DND-41 (cell line): ENCODE measurements around the gene CAGE1.

Source experiments
- CTCF ChIP-seq: IDR thresholded peaks from 2 replicates; pipeline ENCODE4 v1.5.1; 2012; ENCODE audit warnings: borderline replicate concordance, low read length, moderate library complexity, mild to moderate bottlenecking; ENCODE audit not compliant: poor library complexity, severe bottlenecking; ENCODE audit errors: extremely low read depth
- EZH2 ChIP-seq: IDR thresholded peaks from 3 replicates; pipeline ENCODE4 v1.6.1; 2012; ENCODE audit warnings: borderline replicate concordance, low read depth, mild to moderate bottlenecking, moderate library complexity, low read length, inconsistent platforms; ENCODE audit not compliant: severe bottlenecking

- no peak for TF ChIP-seq CTCF
- no peak for TF ChIP-seq EZH2
These were observed 21.3 kb upstream of the CAGE1 start for GRCh38 chr6:7410851-7411250.
